22Rv1 (cell line): ENCODE measurements around the gene NEU2.

ENCODE experiments used
- ZFX ChIP-seq: fragments of 450-650 bp; IDR thresholded peaks from 2 replicates; pipeline ENCODE4 v1.6.1; 2017; ENCODE audit warnings: antibody characterized with exemption, borderline replicate concordance
- TF ChIP-seq, protein P1 (sequence below): fragments of 450-650 bp; IDR thresholded peaks from 2 replicates; pipeline ENCODE4 v1.5.1; 2017; ENCODE audit warnings: mild to moderate bottlenecking

DNA sequence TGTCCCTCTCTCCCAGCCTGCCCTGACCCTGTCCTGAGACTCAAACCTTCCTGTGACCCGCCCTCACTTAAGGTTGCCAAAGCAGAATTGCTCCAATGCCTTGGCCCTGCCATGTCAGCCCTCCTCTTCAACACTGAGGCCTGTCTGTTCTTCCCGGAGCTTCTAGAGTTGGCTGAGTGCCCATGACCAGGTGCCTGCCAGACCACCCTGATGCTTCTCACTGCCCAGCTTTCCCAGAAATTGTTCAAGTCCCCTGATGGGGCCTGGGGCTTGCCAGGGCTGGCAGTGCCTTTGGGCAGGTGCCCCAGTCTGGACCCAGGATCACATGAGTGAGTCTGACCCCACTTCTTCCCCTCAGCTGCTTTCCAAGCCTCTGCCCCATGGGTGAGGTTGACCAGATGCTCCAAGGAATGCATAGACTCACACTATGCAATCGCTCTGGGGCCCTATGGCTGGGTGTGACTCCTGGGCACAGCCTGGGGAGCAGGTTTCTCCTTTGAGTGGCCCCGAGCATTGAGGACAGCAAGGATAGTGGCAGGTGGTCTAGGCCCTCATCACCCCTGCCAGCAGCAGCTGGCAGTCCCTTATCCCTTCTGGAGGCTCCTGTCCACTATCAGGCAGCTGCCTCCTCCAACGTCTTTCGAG is 24.6 kb downstream of the NEU2 start:
- TF ChIP-seq, protein P1, sequence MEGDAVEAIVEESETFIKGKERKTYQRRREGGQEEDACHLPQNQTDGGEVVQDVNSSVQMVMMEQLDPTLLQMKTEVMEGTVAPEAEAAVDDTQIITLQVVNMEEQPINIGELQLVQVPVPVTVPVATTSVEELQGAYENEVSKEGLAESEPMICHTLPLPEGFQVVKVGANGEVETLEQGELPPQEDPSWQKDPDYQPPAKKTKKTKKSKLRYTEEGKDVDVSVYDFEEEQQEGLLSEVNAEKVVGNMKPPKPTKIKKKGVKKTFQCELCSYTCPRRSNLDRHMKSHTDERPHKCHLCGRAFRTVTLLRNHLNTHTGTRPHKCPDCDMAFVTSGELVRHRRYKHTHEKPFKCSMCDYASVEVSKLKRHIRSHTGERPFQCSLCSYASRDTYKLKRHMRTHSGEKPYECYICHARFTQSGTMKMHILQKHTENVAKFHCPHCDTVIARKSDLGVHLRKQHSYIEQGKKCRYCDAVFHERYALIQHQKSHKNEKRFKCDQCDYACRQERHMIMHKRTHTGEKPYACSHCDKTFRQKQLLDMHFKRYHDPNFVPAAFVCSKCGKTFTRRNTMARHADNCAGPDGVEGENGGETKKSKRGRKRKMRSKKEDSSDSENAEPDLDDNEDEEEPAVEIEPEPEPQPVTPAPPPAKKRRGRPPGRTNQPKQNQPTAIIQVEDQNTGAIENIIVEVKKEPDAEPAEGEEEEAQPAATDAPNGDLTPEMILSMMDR, result no peak
- no peak for TF ChIP-seq ZFX
